ENCODE results near the gene SUSD3.

The SUSD3 gene

GRCh38 chr9:93079371-93079770, 20.9 kb downstream of the SUSD3 start:
- TF ChIP-seq CTCF (conservative IDR thresholded peaks at IDR 0.05) (no peak), ZFX (IDR thresholded peaks at IDR 0.05) (no peak)
- H3K27ac ChIP-seq: no peak overlapping the region

- no peak for TF ChIP-seq CTCF (conservative IDR thresholded peaks at IDR 0.05)
- H3K27ac ChIP-seq: no peak overlapping the region
Observed at GRCh38 chr9:93080406-93080805, 21.9 kb downstream of the SUSD3 start.

GRCh38 chr9:93081081-93081529, 22.6 kb downstream of the SUSD3 start:
- H3K27ac ChIP-seq: no peak overlapping the region
- TF ChIP-seq ZFX (IDR thresholded peaks at IDR 0.05) (no peak), CTCF (conservative IDR thresholded peaks at IDR 0.05) (no peak)

GRCh38 chr9:93081931-93082330, 23.4 kb downstream of the SUSD3 start:
- TF ChIP-seq CTCF (conservative IDR thresholded peaks at IDR 0.05) (no peak), ZFX (IDR thresholded peaks at IDR 0.05) (no peak)

GRCh38 chr9:93082841-93083411, 24.4 kb downstream of the SUSD3 start:
- H3K27ac ChIP-seq: no peak overlapping the region
- no peak for TF ChIP-seq CTCF (conservative IDR thresholded peaks at IDR 0.05)
- no peak for TF ChIP-seq ZFX (IDR thresholded peaks at IDR 0.05)

More at GRCh38 chr9:93081931-93082330, 23.4 kb downstream of the SUSD3 start:
- H3K27ac ChIP-seq: no peak overlapping the region

GRCh38 chr9:93083592-93084470, 25.3 kb downstream of the SUSD3 start:
- TF ChIP-seq CTCF (conservative IDR thresholded peaks at IDR 0.05) (no peak), ZFX (IDR thresholded peaks at IDR 0.05) (no peak)
- H3K27ac ChIP-seq: no peak overlapping the region

GRCh38 chr9:93084471-93084881, 26.0 kb downstream of the SUSD3 start:
- H3K27ac ChIP-seq: no peak overlapping the region
- TF ChIP-seq CTCF (conservative IDR thresholded peaks at IDR 0.05) (no peak), ZFX (IDR thresholded peaks at IDR 0.05) (no peak)
